Adrenal gland (tissue), 5 donors: ENCODE measurements around the gene ZFP92.
A peak's percentile ranks its signal among the peaks of the same experiment; 100 is the strongest.

ENCODE experiments used
- POLR2A ChIP-seq, 2 donors: fragments of 450-650 bp; IDR thresholded peaks; one replicate each; pipeline ENCODE4 v1.6.1; 2017; ENCODE audit warnings: antibody characterized with exemption in 2 of 2, mild to moderate bottlenecking in 2 of 2, moderate library complexity in 1 of 2
- TF ChIP-seq, protein P1 (sequence below), 6 experiments: fragments of 450-650 bp in 4 of 6; fragments of 200-600 bp in 2 of 6; sonication (generic) in 1 of 6; IDR thresholded peaks; 1 replicate in 5 of 6; 2 replicates in 1 of 6; pipeline versions ENCODE4 v1.5.1 to v1.8.0; 2016 to 2021; ENCODE audit warnings: antibody characterized with exemption in 6 of 6, mild to moderate bottlenecking in 2 of 6, moderate library complexity in 1 of 6
- donor health status: DM: no; HTN: no; CAD: no.

DNA sequence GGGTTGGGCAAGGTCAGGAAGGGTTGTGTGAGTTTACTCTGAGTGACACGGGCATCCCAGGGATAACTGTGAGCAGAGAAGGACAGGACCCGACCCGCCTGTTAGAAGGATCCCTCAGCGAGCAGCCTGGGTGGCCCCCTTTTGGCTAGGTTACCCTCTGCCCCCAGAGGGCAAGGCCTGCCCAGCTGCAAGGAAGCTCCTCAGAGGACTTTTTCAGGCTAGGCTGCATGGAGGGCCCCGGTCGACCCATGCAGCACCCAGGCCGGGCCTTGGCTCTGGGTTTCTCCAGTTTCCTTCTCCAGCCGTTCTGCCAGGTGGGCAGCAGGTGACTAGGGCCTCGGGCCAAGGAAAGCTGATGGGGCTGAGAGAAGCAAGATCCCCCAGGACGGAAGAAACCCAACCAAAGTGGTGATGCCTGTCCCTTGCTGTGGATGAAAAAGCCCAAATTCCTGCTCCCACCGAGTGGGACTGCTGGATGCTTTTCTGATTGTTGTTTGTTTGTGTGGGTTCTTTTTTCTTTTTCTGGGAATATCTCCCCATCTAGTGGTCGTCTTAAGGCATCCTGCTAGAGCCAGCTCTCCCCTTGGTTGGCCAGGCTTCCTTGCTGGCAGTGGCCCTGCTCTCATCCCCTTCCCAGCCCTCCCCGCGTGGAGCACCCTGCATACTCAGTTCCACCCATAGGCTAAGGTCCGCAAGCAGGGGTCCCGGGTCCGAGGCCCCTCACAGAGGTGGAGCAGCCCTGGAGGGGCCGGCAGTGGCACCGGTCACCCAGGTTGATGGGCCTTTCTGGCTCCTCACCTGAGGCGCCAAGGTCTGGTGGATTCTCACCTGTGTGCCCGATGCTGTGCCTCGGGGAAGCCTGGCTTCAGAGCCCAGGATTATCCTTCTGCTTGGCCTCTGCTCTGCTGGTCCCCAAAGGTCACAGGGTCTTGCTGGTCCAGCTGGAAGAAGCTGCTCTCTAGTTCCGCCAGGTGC lies 1.8 kb downstream of the ZFP92 start:
- TF ChIP-seq POLR2A (IDR thresholded peaks at IDR 0.05), result no peak
- TF ChIP-seq, protein P1, sequence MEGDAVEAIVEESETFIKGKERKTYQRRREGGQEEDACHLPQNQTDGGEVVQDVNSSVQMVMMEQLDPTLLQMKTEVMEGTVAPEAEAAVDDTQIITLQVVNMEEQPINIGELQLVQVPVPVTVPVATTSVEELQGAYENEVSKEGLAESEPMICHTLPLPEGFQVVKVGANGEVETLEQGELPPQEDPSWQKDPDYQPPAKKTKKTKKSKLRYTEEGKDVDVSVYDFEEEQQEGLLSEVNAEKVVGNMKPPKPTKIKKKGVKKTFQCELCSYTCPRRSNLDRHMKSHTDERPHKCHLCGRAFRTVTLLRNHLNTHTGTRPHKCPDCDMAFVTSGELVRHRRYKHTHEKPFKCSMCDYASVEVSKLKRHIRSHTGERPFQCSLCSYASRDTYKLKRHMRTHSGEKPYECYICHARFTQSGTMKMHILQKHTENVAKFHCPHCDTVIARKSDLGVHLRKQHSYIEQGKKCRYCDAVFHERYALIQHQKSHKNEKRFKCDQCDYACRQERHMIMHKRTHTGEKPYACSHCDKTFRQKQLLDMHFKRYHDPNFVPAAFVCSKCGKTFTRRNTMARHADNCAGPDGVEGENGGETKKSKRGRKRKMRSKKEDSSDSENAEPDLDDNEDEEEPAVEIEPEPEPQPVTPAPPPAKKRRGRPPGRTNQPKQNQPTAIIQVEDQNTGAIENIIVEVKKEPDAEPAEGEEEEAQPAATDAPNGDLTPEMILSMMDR (IDR thresholded peaks at IDR 0.05), result peak in 1 of 6 experiments; percentile 16
